Loucy (cell line): Measurements from ENCODE around the gene SLC2A5.

ENCODE experiments used
- CTCF ChIP-seq: fragments of 200-600 bp; sonication (generic); conservative IDR thresholded peaks from 2 replicates; pipeline ENCODE4 v1.5.1; 2014; ENCODE audit warnings: mild to moderate bottlenecking, antibody characterized with exemption, low read length
- EZH2phosphoT487 ChIP-seq: fragments of 200-600 bp; IDR thresholded peaks from 2 replicates; pipeline ENCODE4 v1.6.1; 2018; ENCODE audit warnings: antibody characterized with exemption, mild to moderate bottlenecking, moderate library complexity, borderline replicate concordance

GRCh38 chr1:9061252-9061960, 8.0 kb downstream of the SLC2A5 start:
- no peak for TF ChIP-seq CTCF
- TF ChIP-seq EZH2phosphoT487: no peak
